Loucy (cell line): Measurements from ENCODE around the gene CISD1.
A peak's percentile ranks its signal among the peaks of the same experiment; 100 is the strongest.

Experiments used
- H2AFZ ChIP-seq: fragments of 200-600 bp; sonication (generic); 2 replicates; pipeline ENCODE4 v1.6.0; 2016; ENCODE audit warnings: antibody characterized with exemption, mild to moderate bottlenecking, low read length, moderate library complexity
- H3F3A ChIP-seq: fragments of 200-600 bp; 2 replicates; pipeline ENCODE4 v1.6.0; 2016; ENCODE audit warnings: antibody characterized with exemption, low read depth, mild to moderate bottlenecking
- H3K27me3 ChIP-seq: fragments of 200-600 bp; sonication (generic); 2 replicates; pipeline ENCODE4 v1.6.1; 2014; ENCODE audit warnings: low read length, mild to moderate bottlenecking; ENCODE audit not compliant: insufficient read depth, poor library complexity, severe bottlenecking
- H3K36me3 ChIP-seq: fragments of 200-600 bp; sonication (generic); 2 replicates; pipeline ENCODE4 v1.6.1; 2016; ENCODE audit warnings: low read length; ENCODE audit not compliant: insufficient read depth
- H3K4me1 ChIP-seq: fragments of 200-600 bp; sonication (generic); 2 replicates; pipeline ENCODE4 v1.5.1; 2014; ENCODE audit warnings: low read length, mild to moderate bottlenecking; ENCODE audit not compliant: insufficient read depth, poor library complexity, severe bottlenecking
- H3K4me2 ChIP-seq: fragments of 200-600 bp; sonication (generic); 2 replicates; pipeline ENCODE4 v1.6.0; 2014; ENCODE audit warnings: antibody characterized with exemption, low read length, low read depth, mild to moderate bottlenecking; ENCODE audit not compliant: poor library complexity, severe bottlenecking
- H3K4me3 ChIP-seq: fragments of 200-600 bp; sonication (generic); 2 replicates; pipeline ENCODE4 v1.5.1; 2014; ENCODE audit warnings: low read length, mild to moderate bottlenecking, mixed read lengths; ENCODE audit not compliant: poor library complexity, severe bottlenecking
- H3K79me2 ChIP-seq: fragments of 200-600 bp; sonication (generic); 2 replicates; pipeline ENCODE4 v1.6.1; 2014; ENCODE audit warnings: low read length; ENCODE audit not compliant: insufficient read depth
- H3K9ac ChIP-seq: fragments of 200-600 bp; sonication (generic); 2 replicates; pipeline ENCODE4 v1.6.0; 2014; ENCODE audit warnings: mild to moderate bottlenecking, low read depth, low read length, moderate library complexity; ENCODE audit not compliant: poor library complexity, severe bottlenecking
- H3K9me2 ChIP-seq: fragments of 200-600 bp; sonication (generic); replicated peaks from 2 replicates; pipeline ENCODE4 v1.6.1; 2016; ENCODE audit warnings: low read depth, low read length, mixed read lengths
- H3K9me3 ChIP-seq: fragments of 200-600 bp; sonication (generic); 2 replicates; pipeline ENCODE4 v1.6.1; 2014; ENCODE audit warnings: mild to moderate bottlenecking, antibody characterized with exemption, low read length, low read depth; ENCODE audit not compliant: insufficient read depth
- H4K20me1 ChIP-seq: fragments of 200-600 bp; sonication (generic); 2 replicates; pipeline ENCODE4 v1.6.0; 2014; ENCODE audit warnings: antibody characterized with exemption, low read length, mild to moderate bottlenecking; ENCODE audit not compliant: insufficient read depth, poor library complexity, severe bottlenecking
- CTCF ChIP-seq: fragments of 200-600 bp; sonication (generic); conservative IDR thresholded peaks from 2 replicates; pipeline ENCODE4 v1.5.1; 2014; ENCODE audit warnings: mild to moderate bottlenecking, antibody characterized with exemption, low read length
- EZH2phosphoT487 ChIP-seq: fragments of 200-600 bp; IDR thresholded peaks from 2 replicates; pipeline ENCODE4 v1.6.1; 2018; ENCODE audit warnings: antibody characterized with exemption, mild to moderate bottlenecking, moderate library complexity, borderline replicate concordance

The CISD1 gene

GRCh38 chr10:58299580-58299979 lies 30.6 kb downstream of the CISD1 start:
- no peaks in the 10 kb centered on the region for H3K27me3 ChIP-seq
- no peaks in the 10 kb centered on the region for H3K9me3 ChIP-seq

GRCh38 chr10:58300676-58301075 lies 31.7 kb downstream of the CISD1 start:
- Histone ChIP-seq H3K9me2 (no peaks in the 10 kb centered on the region), H3K4me3 (no peak overlapping the region), H4K20me1 (no peaks in the 10 kb centered on the region), H3K36me3 (no peaks in the 10 kb centered on the region), H3K9ac (no peak overlapping the region), H3K27me3 (no peaks in the 10 kb centered on the region), H3F3A (no peaks in the 10 kb centered on the region), H3K4me2 (no peak overlapping the region), H3K4me1 (no peaks in the 10 kb centered on the region), H3K9me3 (no peaks in the 10 kb centered on the region), H2AFZ (no peak overlapping the region), H3K79me2 (no peaks in the 10 kb centered on the region)
- TF ChIP-seq EZH2phosphoT487 = no peak
- no peak for TF ChIP-seq CTCF

More at GRCh38 chr10:58299580-58299979, 30.6 kb downstream of the CISD1 start:
- Histone ChIP-seq H3K4me2 (no peak overlapping the region), H3K4me3 (no peak overlapping the region), H3K9ac (no peak overlapping the region), H3F3A (no peaks in the 10 kb centered on the region), H3K36me3 (no peaks in the 10 kb centered on the region), H2AFZ (no peak overlapping the region), H3K4me1 (no peaks in the 10 kb centered on the region), H3K79me2 (no peaks in the 10 kb centered on the region), H3K9me2 (no peaks in the 10 kb centered on the region), H4K20me1 (no peaks in the 10 kb centered on the region)
- no peak for TF ChIP-seq EZH2phosphoT487
- TF ChIP-seq CTCF = peak; percentile 92

GRCh38 chr10:58302254-58302653 lies 33.3 kb downstream of the CISD1 start:
- Histone ChIP-seq H3K4me2 (no peak overlapping the region), H3K9ac (no peak overlapping the region)

More at GRCh38 chr10:58302254-58302653, 33.3 kb downstream of the CISD1 start:
- Histone ChIP-seq H3K9me3 (no peaks in the 10 kb centered on the region), H3K79me2 (no peaks in the 10 kb centered on the region), H3K9me2 (no peaks in the 10 kb centered on the region), H2AFZ (no peak overlapping the region), H3K36me3 (no peaks in the 10 kb centered on the region), H3K4me1 (no peaks in the 10 kb centered on the region), H3K4me3 (no peak overlapping the region), H4K20me1 (no peaks in the 10 kb centered on the region), H3K27me3 (no peaks in the 10 kb centered on the region), H3F3A (no peaks in the 10 kb centered on the region)
- no peak for TF ChIP-seq CTCF
- TF ChIP-seq EZH2phosphoT487 = no peak
